ENCODE data around the gene NAV2.

DNA sequence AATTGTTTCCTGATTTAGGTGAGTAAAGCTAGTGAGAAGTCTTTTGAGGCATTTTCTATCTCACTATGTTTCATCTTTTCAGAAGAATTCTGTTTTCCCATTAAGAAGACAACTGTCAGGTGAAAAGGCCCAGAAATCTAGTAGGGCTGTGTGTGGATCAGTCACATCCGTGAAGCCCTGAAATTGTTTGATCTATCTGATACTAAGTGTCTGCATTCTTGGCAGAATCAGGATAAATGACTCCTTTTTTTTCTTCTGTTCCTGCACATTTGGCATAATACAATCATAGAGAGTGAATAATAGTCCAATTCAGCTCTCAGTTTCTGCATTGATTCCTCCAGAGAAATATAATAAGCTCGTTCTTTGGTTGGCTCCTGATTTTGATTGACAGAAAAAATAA lies 208.3 kb downstream of the NAV2 start:
- TF ChIP-seq, protein P1, sequence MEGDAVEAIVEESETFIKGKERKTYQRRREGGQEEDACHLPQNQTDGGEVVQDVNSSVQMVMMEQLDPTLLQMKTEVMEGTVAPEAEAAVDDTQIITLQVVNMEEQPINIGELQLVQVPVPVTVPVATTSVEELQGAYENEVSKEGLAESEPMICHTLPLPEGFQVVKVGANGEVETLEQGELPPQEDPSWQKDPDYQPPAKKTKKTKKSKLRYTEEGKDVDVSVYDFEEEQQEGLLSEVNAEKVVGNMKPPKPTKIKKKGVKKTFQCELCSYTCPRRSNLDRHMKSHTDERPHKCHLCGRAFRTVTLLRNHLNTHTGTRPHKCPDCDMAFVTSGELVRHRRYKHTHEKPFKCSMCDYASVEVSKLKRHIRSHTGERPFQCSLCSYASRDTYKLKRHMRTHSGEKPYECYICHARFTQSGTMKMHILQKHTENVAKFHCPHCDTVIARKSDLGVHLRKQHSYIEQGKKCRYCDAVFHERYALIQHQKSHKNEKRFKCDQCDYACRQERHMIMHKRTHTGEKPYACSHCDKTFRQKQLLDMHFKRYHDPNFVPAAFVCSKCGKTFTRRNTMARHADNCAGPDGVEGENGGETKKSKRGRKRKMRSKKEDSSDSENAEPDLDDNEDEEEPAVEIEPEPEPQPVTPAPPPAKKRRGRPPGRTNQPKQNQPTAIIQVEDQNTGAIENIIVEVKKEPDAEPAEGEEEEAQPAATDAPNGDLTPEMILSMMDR (IDR thresholded peaks at IDR 0.05; ENCODE audit: low read length) = no peak
- TF ChIP-seq EZH2 (optimal IDR thresholded peaks at IDR 0.05; ENCODE audit: low read depth, low read length) = no peak
